GM12875 (cell line): ENCODE data around the gene MRPS22.
"Not testable (repeated sequence)": the region's sequence is repeated elsewhere in the genome, so short reads cannot be mapped to it uniquely, and the experiment has no call there.

Experiments used
- H3K4me3 ChIP-seq: one replicate; pipeline ENCODE4 v1.5.1; 2011; ENCODE audit warnings: low read depth, low read length, control low read depth
- TF ChIP-seq, protein P1 (sequence below): IDR thresholded peaks from 2 replicates; pipeline ENCODE4 v1.5.1; 2011; ENCODE audit warnings: low read depth, mild to moderate bottlenecking, control low read depth, inconsistent platforms, low read length, moderate library complexity, borderline replicate concordance; ENCODE audit not compliant: insufficient read depth

The MRPS22 gene

DNA sequence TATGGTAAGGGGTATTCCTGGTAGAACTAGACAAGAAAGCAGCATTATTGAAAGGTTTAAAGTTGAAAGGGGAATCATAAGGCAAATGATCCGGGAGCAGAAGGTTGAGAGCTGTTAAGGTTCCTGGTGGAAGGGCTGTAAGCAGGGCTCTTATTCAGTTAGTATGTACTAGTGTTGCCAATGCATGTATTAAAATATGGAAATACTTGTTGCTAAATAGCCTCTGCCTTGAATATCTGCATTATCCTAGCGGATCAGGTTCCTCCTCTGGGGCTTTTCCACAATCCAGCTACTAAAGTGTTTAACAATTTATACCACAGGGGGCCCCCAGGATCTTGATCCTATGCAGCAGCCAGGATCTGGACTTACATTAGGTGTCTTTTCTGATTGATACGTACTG lies 52.9 kb downstream of the MRPS22 start:
- TF ChIP-seq, protein P1, sequence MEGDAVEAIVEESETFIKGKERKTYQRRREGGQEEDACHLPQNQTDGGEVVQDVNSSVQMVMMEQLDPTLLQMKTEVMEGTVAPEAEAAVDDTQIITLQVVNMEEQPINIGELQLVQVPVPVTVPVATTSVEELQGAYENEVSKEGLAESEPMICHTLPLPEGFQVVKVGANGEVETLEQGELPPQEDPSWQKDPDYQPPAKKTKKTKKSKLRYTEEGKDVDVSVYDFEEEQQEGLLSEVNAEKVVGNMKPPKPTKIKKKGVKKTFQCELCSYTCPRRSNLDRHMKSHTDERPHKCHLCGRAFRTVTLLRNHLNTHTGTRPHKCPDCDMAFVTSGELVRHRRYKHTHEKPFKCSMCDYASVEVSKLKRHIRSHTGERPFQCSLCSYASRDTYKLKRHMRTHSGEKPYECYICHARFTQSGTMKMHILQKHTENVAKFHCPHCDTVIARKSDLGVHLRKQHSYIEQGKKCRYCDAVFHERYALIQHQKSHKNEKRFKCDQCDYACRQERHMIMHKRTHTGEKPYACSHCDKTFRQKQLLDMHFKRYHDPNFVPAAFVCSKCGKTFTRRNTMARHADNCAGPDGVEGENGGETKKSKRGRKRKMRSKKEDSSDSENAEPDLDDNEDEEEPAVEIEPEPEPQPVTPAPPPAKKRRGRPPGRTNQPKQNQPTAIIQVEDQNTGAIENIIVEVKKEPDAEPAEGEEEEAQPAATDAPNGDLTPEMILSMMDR, result no peak
- H3K4me3 ChIP-seq, result no peak overlapping the region

DNA sequence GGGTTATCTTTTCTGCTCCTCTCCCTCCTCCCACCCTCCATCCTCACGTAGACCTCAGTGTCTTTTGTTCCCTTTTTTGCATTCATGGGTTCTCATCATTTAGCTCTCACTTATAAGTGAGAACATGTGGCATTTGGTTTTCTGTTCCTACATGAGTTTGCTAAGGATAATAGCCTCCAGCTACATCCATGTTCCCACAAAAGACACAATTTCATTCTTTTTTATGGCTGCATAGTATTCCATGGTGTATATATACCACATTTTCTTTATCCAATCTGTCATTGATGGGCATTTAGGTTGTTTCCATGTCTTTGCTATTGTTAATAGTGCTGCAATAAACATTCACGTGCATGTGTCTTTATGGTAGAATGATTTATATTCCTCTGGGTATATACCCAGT lies 57.3 kb downstream of the MRPS22 start:
- not testable (repeated sequence) for H3K4me3 ChIP-seq
